Uterus (tissue), 4 donors: ENCODE measurements around the gene PTGES3L. TPM values are rescaled to one million over a fixed set of nuclear protein-coding genes. Genes with fewer than 3 reads are reported as not detected.
"Not testable (repeated sequence)": the region's sequence is repeated elsewhere in the genome, so short reads cannot be mapped to it uniquely, and the experiment has no call there.

Source experiments
- DNase-seq, 2 donors: peaks; one replicate each; pipeline ENCODE4 v3.0.0-alpha.2; 2019 to 2020
- H3K27ac ChIP-seq, 2 donors: fragments of 200-600 bp; sonication (generic); 1 replicate in 1 of 2; 2 replicates in 1 of 2; pipeline ENCODE4 v1.5.1; 2016 to 2018
- H3K27me3 ChIP-seq, 2 donors: fragments of 200-600 bp; sonication (generic); one replicate each; pipeline ENCODE4 v1.5.1; 2018 to 2019; ENCODE audit warnings: control low read depth in 1 of 2
- H3K36me3 ChIP-seq, 2 donors: fragments of 200-600 bp; sonication (generic); one replicate each; pipeline ENCODE4 v1.5.1; 2019; ENCODE audit warnings: control low read depth in 1 of 2
- H3K4me1 ChIP-seq, 2 donors: fragments of 200-600 bp; sonication (generic); one replicate each; pipeline ENCODE4 v1.5.1; 2018 to 2019; ENCODE audit warnings: control low read depth in 1 of 2
- H3K4me3 ChIP-seq, 2 donors: fragments of 200-600 bp; sonication (generic); 1 replicate in 1 of 2; 2 replicates in 1 of 2; pipeline ENCODE4 v1.5.1; 2018 to 2019; ENCODE audit warnings: mild to moderate bottlenecking in 1 of 2
- H3K9me3 ChIP-seq, 2 donors: fragments of 200-600 bp; sonication (generic); one replicate each; pipeline ENCODE4 v1.5.1; 2019; ENCODE audit warnings: control low read depth in 1 of 2
- POLR2A ChIP-seq, 2 donors: fragments of 450-650 bp; IDR thresholded peaks; one replicate each; pipeline ENCODE4 v1.6.1; 2016; ENCODE audit warnings: antibody characterized with exemption in 2 of 2, mild to moderate bottlenecking in 1 of 2, moderate library complexity in 1 of 2
- intact Hi-C: fragments of 100-400 bp; cut with DNase I; formaldehyde crosslinking; loops from one replicate; pipeline ENCODE4 v1.15.1; 2023; ENCODE audit warnings: low total_unique reads
- small RNA-seq: library from RNA; depleted of rRNA; stranded (forward); fragments of <200 nt; gene quantifications from one replicate; pipeline ENCODE3, GENCODE V24; 2016
- total RNA-seq, 4 donors: library from RNA; depleted of rRNA in 3 of 4; stranded (reverse); fragments of >200 nt in 3 of 4; gene quantifications; one replicate each; pipeline versions ENCODE4 v1.1.0 to v1.2.4, GENCODE V29; 2014 to 2023
- TF ChIP-seq, protein P1 (sequence below), 4 experiments: fragments of 200-600 bp in 2 of 4; fragments of 450-650 bp in 2 of 4; sonication (generic) in 2 of 4; IDR thresholded peaks; one replicate each; pipeline ENCODE4 v1.5.1; 2016 to 2019; ENCODE audit warnings: antibody characterized with exemption in 4 of 4, mild to moderate bottlenecking in 2 of 4, moderate library complexity in 1 of 4
- donor health status: DM: yes; HTN: yes; CAD: no.

Gene PTGES3L
- total RNA-seq, 4 donors from 2014 or later, result 0.51 to 3.7 (median 1.2) TPM; not detected in 1

DNA sequence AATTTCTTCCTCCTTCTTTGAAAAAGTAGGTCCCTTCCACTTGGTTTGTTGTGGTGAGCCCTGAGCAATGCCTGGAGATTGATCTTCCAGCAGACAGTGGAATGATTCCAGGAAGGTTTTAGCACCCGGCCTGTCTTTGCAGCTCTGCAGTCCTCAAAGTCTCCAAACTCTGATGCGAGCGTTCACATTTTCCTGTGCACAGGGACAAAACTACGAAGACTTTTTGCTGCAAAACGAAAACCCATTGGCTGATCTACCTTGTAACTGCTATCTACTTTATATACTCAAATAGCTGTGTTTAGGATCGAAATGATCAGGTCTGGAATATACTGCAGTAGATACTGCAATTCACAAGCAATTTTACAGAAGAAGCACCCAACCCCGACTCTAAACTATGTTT is 57.6 kb downstream of the PTGES3L start:
- DNase-seq, result no peak
- intact Hi-C loops, result no loop called here

DNA sequence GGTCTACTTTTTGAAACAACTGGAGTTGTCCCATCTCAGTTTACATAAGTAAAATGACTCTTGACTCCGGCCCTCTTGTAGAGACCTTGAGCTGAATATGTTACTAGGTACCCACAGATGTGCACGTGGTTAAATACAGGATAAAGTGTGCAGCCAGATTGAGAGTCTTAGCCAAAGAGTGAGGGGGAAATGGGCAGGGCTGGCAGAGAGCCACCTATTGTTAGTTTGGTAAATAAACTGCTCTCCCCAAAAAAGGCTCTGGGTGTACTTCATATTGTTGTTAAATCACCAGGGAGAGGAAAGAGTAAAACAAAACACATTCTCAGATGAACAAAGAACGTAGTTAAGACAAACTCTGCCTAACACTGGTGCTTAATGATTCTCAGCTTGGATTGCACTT is 59.0 kb downstream of the PTGES3L start:
- no peaks in the 10 kb centered on the region for H3K4me1 ChIP-seq
- no peaks in the 10 kb centered on the region for H3K36me3 ChIP-seq
- no peaks in the 10 kb centered on the region for H3K9me3 ChIP-seq
- peak overlapping the region in 1 of 2 donors; percentile 30 for H3K27ac ChIP-seq
- H3K27me3 ChIP-seq, result no peaks in the 10 kb centered on the region
- DNase-seq, result peak in 1 of 2 donors; percentile 58
- H3K4me3 ChIP-seq, result no peak overlapping the region
- no peak for TF ChIP-seq POLR2A (IDR thresholded peaks at IDR 0.05)
- TF ChIP-seq, protein P1, sequence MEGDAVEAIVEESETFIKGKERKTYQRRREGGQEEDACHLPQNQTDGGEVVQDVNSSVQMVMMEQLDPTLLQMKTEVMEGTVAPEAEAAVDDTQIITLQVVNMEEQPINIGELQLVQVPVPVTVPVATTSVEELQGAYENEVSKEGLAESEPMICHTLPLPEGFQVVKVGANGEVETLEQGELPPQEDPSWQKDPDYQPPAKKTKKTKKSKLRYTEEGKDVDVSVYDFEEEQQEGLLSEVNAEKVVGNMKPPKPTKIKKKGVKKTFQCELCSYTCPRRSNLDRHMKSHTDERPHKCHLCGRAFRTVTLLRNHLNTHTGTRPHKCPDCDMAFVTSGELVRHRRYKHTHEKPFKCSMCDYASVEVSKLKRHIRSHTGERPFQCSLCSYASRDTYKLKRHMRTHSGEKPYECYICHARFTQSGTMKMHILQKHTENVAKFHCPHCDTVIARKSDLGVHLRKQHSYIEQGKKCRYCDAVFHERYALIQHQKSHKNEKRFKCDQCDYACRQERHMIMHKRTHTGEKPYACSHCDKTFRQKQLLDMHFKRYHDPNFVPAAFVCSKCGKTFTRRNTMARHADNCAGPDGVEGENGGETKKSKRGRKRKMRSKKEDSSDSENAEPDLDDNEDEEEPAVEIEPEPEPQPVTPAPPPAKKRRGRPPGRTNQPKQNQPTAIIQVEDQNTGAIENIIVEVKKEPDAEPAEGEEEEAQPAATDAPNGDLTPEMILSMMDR (IDR thresholded peaks at IDR 0.05), result no peak
- intact Hi-C loops, result no loop called here

More for the DNA sequence above, 57.6 kb downstream of the PTGES3L start:
- Histone ChIP-seq H3K4me3 (no peak overlapping the region), H3K27ac (peak overlapping the region in 1 of 2 donors; percentile 30), H3K9me3 (no peaks in the 10 kb centered on the region), H3K36me3 (no peaks in the 10 kb centered on the region), H3K27me3 (no peaks in the 10 kb centered on the region), H3K4me1 (no peaks in the 10 kb centered on the region)
- TF ChIP-seq, protein P1 (IDR thresholded peaks at IDR 0.05), result no peak
- no peak for TF ChIP-seq POLR2A (IDR thresholded peaks at IDR 0.05)

DNA sequence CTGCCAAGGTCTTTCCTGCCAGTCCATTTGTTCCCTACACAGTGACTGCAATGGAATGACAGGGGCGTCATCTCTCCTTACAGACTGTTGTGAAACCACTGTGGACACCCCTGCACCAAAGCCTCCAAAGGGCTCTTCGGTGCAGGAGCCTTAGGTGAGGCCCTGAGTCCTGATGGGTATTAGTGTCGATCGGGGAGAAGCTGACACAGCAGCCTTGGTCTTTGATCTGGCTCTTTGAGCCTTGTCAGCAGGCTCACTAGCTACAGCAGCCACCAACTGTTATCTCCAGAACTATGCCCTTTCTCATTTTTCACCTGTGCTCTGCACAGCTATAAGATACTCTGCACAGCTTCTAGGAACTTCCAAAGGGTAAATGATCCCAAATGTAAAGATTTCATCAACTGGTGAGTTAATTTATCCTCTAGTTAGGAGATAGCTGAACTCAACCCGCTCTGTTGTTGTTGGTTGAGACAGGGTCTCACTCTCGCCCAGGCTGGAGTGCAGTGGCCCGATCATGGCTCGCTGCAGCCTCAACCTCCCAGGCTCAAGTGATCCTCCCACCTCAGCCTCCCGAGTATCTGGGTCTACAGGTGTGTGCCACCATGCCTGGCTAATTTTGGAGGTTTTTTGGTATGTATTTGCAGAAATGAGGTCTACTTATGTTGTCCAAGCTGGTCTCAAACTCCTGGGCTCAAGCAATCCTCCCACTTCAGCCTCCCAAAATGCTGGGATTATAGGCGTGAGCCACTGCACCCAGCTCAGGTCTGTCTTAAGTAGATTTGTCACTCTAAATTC is 59.6 kb downstream of the PTGES3L start:
- TF ChIP-seq, protein P1 (IDR thresholded peaks at IDR 0.05), result no peak
- no peak for TF ChIP-seq POLR2A (IDR thresholded peaks at IDR 0.05)
- no peak for DNase-seq
- H3K27me3 ChIP-seq, result no peaks in the 10 kb centered on the region
- H3K4me1 ChIP-seq, result no peaks in the 10 kb centered on the region
- H3K4me3 ChIP-seq, result no peak overlapping the region
- intact Hi-C loops, result no loop called here
- H3K9me3 ChIP-seq, result no peaks in the 10 kb centered on the region
- no peaks in the 10 kb centered on the region for H3K36me3 ChIP-seq
- H3K27ac ChIP-seq, result peak overlapping the region in 1 of 2 donors; percentile 30

DNA sequence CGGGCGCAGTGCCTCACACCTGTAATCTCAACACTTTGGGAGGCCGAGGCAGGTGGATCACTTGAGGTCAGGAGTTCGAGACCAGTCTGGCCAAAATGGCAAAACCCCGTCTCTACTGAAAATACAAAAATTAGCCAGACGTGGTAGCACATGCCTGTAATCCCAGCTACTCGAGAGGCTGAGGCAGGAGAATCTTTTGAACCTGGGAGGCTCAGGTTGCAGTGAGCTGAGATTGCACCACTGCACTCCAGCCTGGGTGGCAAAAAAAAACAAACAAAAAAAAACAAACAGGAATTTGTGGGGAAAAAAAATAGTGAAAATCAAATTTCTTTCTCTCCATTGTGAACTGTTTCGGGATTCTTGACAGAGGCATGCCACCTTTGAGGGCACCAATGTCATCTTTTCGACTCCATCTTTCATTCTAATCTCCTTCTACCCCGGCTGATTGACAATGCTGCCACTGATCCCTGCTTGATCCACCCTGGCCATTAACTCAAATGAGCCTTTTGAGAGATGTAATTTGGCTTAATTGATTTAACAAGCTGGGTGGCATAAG is 60.3 kb downstream of the PTGES3L start:
- H3K4me1 ChIP-seq, H3K36me3 ChIP-seq, H3K9me3 ChIP-seq, DNase-seq, H3K4me3 ChIP-seq, intact Hi-C loops, H3K27me3 ChIP-seq: not testable (repeated sequence)
- peak overlapping the region in 1 of 2 donors; percentile 10 for H3K27ac ChIP-seq

DNA sequence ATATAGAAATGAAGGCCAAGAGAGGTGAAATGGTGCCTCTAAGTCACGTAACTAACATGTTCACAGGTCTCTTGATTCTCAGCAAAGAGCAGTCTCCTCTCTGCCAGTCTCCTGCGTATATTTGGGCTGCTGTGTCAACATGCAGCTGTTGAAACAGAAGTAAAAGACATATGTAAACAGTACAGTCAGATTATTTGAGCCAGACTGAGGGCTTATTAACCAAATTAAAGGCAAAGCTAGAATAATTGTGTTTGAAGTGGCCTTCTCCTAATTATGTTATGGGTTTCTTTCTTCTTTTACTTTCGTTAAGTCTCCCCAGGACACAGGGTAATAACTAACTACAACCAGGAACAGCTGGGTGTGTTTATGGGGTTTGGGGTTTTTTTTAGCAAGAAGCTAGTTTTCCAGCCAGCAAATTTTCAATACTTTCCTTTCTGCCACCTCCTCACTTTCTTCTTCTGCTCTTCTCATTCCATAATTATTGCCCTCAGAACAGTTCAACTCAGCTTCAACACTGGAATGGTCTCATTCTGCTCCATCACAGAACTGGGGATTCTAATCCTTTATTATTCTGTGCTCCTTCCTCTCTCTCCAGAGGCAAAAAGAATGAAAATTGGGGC is 60.9 kb downstream of the PTGES3L start:
- no peaks in the 10 kb centered on the region for H3K9me3 ChIP-seq
- intact Hi-C loops, result no loop called here
- H3K27me3 ChIP-seq, result no peaks in the 10 kb centered on the region
- DNase-seq, result no peak
- TF ChIP-seq, protein P1 (IDR thresholded peaks at IDR 0.05), result no peak
- no peak for TF ChIP-seq POLR2A (IDR thresholded peaks at IDR 0.05)
- H3K4me1 ChIP-seq, result no peaks in the 10 kb centered on the region
- H3K27ac ChIP-seq, result peak overlapping the region; percentile 10 to 43
- H3K36me3 ChIP-seq, result no peaks in the 10 kb centered on the region
- no peak overlapping the region for H3K4me3 ChIP-seq

Small RNAs within 50 kb of the gene (small RNA-seq; reads per million reads assigned to genes)
- gene AARSD1, result not detected
- not detected for gene RF00561

Other genes starting within 250 kb of the PTGES3L start
- gene EZH1, start 235.0 kb downstream of the PTGES3L start, total RNA-seq, result 10 to 100 TPM; 31.5 to 89.5 (median 44.5) TPM
- gene RAMP2, start 218.9 kb downstream of the PTGES3L start, total RNA-seq, result 10 to 100 TPM; 13.7 to 52.2 (median 29.2) TPM
- gene VPS25, start 206.6 kb downstream of the PTGES3L start, total RNA-seq, result 10 to 100 TPM; 36.8 to 70.7 (median 51.7) TPM
- gene WNK4, start 199.5 kb downstream of the PTGES3L start, total RNA-seq, result 1 to 10 TPM in 1 of 4 donors, under 1 TPM in 2, not detected in 1; under 0.01 to 1.7 (median 0.34) TPM
- 100 to 1,000 TPM in 1 of 4 donors, 10 to 100 TPM in 3; 40.9 to 100 (median 51.8) TPM for gene COA3, start 181.4 kb downstream of the PTGES3L start, total RNA-seq
- 1 to 10 TPM in 1 of 4 donors, under 1 TPM in 1, not detected in 2; 0.69 to 1.2 TPM for gene CNTD1, start 181.2 kb downstream of the PTGES3L start, total RNA-seq
- 100 to 1,000 TPM in 1 of 4 donors, 10 to 100 TPM in 3; 42.6 to 108 (median 72.6) TPM for gene BECN1, start 155.8 kb downstream of the PTGES3L start, total RNA-seq
- gene PSME3, start 146.7 kb downstream of the PTGES3L start, total RNA-seq, result 10 to 100 TPM in 3 of 4 donors, 1 to 10 TPM in 1; 9.7 to 74.3 (median 46.0) TPM
- gene AOC2, start 135.5 kb downstream of the PTGES3L start, total RNA-seq, result 1 to 10 TPM in 3 of 4 donors, not detected in 1; 1.3 to 5.3 (median 3.0) TPM
- 10 to 100 TPM; 11.8 to 86.2 (median 15.5) TPM for gene AOC3, start 128.9 kb downstream of the PTGES3L start, total RNA-seq
- not detected for gene G6PC1, start 79.3 kb downstream of the PTGES3L start, total RNA-seq
- gene AARSD1, start 15.6 kb downstream of the PTGES3L start, total RNA-seq, result 10 to 100 TPM in 3 of 4 donors, 1 to 10 TPM in 1; 5.6 to 69.9 (median 32.6) TPM
- gene RUNDC1, start 485 bp upstream of the PTGES3L start, total RNA-seq, result 10 to 100 TPM; 10.8 to 18.3 (median 13.1) TPM
- gene RPL27, start 18.3 kb upstream of the PTGES3L start, total RNA-seq, result 1,000 to 10,000 TPM in 3 of 4 donors, 100 to 1,000 TPM in 1; 635 to 7,543 (median 1,847) TPM
- gene IFI35, start 26.7 kb upstream of the PTGES3L start, total RNA-seq, result 10 to 100 TPM in 2 of 4 donors, 1 to 10 TPM in 2; 5.9 to 31.4 (median 10.0) TPM
- 100 to 1,000 TPM in 3 of 4 donors, 10 to 100 TPM in 1; 59.5 to 187 (median 152) TPM for gene VAT1, start 42.3 kb upstream of the PTGES3L start, total RNA-seq
- gene RND2, start 45.2 kb upstream of the PTGES3L start, total RNA-seq, result 10 to 100 TPM in 1 of 4 donors, 1 to 10 TPM in 2, under 1 TPM in 1; 0.88 to 14.0 (median 3.5) TPM
- 10 to 100 TPM in 2 of 4 donors, 1 to 10 TPM in 2; 1.2 to 30.7 (median 15.4) TPM for gene BRCA1, start 145.3 kb upstream of the PTGES3L start, total RNA-seq
- gene NBR1, start 191.1 kb upstream of the PTGES3L start, total RNA-seq, result 100 to 1,000 TPM in 1 of 4 donors, 10 to 100 TPM in 3; 30.0 to 126 (median 67.2) TPM
- gene TMEM106A, start 231.8 kb upstream of the PTGES3L start, total RNA-seq, result 10 to 100 TPM in 2 of 4 donors, 1 to 10 TPM in 2; 2.3 to 20.7 (median 11.9) TPM
- not detected for gene CCDC200, start 248.5 kb upstream of the PTGES3L start, total RNA-seq